ENCODE data around the gene TAF13. TPM values are rescaled to one million over a fixed set of nuclear protein-coding genes. Genes with fewer than 3 reads are reported as not detected.
"Not testable (repeated sequence)": the region's sequence is repeated elsewhere in the genome, so short reads cannot be mapped to it uniquely, and the experiment has no call there.

TAF13 gene
- total RNA-seq, 2 experiments from 2014 or later = 18.5 to 19.0 TPM

DNA sequence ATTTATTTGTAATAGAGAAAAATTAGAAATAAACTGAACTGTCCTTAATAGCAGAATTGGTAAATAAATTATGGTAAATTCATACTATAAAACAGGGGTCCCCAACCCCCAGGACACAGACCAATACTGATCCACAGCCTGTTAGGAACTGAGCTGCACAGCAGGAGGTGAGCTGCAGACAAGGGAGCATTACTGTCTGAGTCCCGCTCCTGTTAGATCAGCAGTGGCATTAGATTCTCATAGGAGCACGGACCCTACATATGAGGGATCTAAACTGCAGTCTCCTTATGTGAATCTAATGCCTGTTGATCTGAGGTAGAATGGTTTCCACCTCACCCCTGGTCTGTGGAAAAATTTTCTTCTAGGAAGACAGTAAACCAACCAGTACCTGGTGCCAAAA is 41.4 kb downstream of the TAF13 start:
- ATAC-seq (no peak), DNase-seq (no peak)
- POLR2A ChIA-PET = no interaction called here
- TF ChIP-seq, protein P1, sequence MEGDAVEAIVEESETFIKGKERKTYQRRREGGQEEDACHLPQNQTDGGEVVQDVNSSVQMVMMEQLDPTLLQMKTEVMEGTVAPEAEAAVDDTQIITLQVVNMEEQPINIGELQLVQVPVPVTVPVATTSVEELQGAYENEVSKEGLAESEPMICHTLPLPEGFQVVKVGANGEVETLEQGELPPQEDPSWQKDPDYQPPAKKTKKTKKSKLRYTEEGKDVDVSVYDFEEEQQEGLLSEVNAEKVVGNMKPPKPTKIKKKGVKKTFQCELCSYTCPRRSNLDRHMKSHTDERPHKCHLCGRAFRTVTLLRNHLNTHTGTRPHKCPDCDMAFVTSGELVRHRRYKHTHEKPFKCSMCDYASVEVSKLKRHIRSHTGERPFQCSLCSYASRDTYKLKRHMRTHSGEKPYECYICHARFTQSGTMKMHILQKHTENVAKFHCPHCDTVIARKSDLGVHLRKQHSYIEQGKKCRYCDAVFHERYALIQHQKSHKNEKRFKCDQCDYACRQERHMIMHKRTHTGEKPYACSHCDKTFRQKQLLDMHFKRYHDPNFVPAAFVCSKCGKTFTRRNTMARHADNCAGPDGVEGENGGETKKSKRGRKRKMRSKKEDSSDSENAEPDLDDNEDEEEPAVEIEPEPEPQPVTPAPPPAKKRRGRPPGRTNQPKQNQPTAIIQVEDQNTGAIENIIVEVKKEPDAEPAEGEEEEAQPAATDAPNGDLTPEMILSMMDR (IDR thresholded peaks at IDR 0.05) = no peak
- Mint-ChIP-seq H3K36me3 (ENCODE audit: low read depth) (no peaks in the 10 kb centered on the region), H3K27ac (no peak overlapping the region), H3K4me1 (ENCODE audit: low read depth) (no peaks in the 10 kb centered on the region), H3K4me3 (no peak overlapping the region), H3K9me3 (no peaks in the 10 kb centered on the region), H3K27me3 (no peaks in the 10 kb centered on the region)
- CTCF ChIA-PET = no interaction called here
- intact Hi-C loops (cut with micrococcal nuclease) = no loop called here

DNA sequence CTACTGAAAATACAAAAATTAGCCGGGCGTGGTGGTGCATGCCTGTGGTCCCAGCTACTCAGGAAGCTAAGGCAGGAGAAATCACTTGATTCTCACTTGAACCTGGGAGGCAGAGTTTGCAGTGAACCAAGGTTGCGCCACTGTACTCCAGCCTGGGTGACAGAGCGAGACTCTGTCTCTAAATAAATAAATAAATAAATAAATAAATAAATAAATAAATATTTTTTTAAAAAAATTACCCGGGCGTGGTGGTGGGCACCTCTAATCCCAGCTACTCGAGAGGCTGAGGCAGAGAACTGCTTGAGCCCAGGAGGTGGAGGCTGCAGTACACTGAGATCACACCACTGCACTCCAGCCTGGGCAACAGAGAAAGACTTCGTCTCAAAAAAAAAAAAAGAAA is 46.3 kb downstream of the TAF13 start:
- CTCF ChIA-PET = interaction anchor here (0.9 to 2.3 kb wide), 3 partner anchors 35 to 201 kb away, joined by 3 to 10 read pairs (median 4); no protein-coding TSS in a partner anchor
- intact Hi-C loops (cut with micrococcal nuclease); DNase-seq; H3K36me3 Mint-ChIP-seq (ENCODE audit: low read depth); H3K27ac Mint-ChIP-seq; H3K4me1 Mint-ChIP-seq (ENCODE audit: low read depth); H3K9me3 Mint-ChIP-seq; H3K27me3 Mint-ChIP-seq; ATAC-seq; H3K4me3 Mint-ChIP-seq; POLR2A ChIA-PET: not testable (repeated sequence)

DNA sequence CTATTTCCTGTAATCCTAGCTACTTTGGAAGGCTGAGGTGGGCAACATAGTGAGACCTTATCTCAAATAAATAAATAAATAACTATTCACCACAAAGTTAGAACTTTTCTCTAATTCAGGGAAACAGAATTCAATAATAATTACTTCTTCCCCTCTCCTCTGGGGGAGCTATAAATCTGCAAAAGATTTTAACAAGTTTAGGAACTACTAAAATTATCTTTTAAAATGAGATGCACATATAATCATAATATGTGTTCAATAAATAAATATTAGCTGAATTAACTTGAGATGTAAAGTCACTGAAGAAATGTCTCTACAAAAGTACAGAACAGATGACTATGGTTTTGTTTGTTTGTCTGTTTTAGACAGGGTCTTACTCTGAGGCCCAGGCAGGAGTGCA is 48.0 kb downstream of the TAF13 start:
- ATAC-seq = no peak
- DNase-seq = no peak
- TF ChIP-seq, protein P1 (IDR thresholded peaks at IDR 0.05) = no peak
- Mint-ChIP-seq H3K4me1 (ENCODE audit: low read depth) (peaks cover 2% of the 10 kb centered on the region), H3K9me3 (no peaks in the 10 kb centered on the region), H3K4me3 (no peak overlapping the region), H3K36me3 (ENCODE audit: low read depth) (no peaks in the 10 kb centered on the region), H3K27ac (no peak overlapping the region), H3K27me3 (no peaks in the 10 kb centered on the region)
- intact Hi-C loops (cut with micrococcal nuclease) = no loop called here
- CTCF ChIA-PET = interaction anchor here (0.6 to 2.3 kb wide), 11 partner anchors 9 to 351 kb away, joined by 3 to 12 read pairs (median 4); a partner anchor contains a TSS
- POLR2A ChIA-PET = interaction anchor here (0.9 kb wide), 1 partner anchor 10 kb away, joined by 3 read pairs; no protein-coding TSS in a partner anchor

DNA sequence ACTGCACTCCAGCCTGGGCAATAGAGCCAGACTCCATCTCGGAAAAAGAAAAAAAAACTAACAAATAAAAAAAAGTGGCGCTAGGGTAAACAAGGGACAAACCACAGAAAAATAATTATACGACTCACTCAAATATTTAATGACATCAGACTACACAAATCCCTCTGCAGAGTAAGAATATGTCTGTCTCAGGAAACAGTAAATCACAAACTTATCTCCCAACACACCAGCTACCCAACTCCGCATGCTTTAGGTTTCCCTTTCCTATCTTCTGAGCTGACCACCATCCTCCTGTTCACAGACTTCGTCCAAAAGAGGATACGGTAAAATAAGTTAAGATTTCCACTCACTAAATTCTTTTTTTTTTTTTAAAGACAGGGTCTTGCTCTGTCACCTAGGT is 50.1 kb downstream of the TAF13 start:
- H3K4me1 Mint-ChIP-seq (ENCODE audit: low read depth) = peaks cover 2% of the 10 kb centered on the region
- no peak for DNase-seq
- no peaks in the 10 kb centered on the region for H3K9me3 Mint-ChIP-seq
- no peaks in the 10 kb centered on the region for H3K36me3 Mint-ChIP-seq (ENCODE audit: low read depth)
- H3K4me3 Mint-ChIP-seq = no peak overlapping the region
- intact Hi-C loops (cut with micrococcal nuclease) = no loop called here
- ChIA-PET POLR2A (no interaction called here), CTCF (no interaction called here)
- H3K27ac Mint-ChIP-seq = no peak overlapping the region
- TF ChIP-seq, protein P1 (IDR thresholded peaks at IDR 0.05) = no peak
- H3K27me3 Mint-ChIP-seq = no peaks in the 10 kb centered on the region
- no peak for ATAC-seq

DNA sequence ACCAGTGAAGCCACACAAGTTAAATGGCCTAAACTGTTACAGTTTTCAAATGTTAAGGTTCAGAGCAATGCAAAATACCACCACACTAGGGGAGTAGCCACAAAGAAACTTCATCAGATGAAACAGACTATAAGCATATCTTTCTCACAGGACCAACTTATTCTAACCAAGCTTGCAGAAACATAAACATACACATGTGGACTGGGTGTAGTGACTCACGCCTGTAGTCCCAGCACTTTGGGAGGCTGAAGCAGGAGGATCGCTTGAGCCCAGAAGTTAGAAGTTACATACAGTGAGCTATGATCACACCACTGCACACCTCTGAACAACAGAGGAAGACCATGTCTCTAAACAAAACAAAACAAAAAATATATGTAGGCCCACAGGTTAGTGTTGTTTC is 51.2 kb downstream of the TAF13 start:
- ChIA-PET CTCF (interaction anchor here (0.6 kb wide), 1 partner anchor 79 kb away, joined by 3 read pairs; no protein-coding TSS in a partner anchor), POLR2A (interaction anchor here (0.7 kb wide), 1 partner anchor 21 kb away, joined by 3 read pairs; no protein-coding TSS in a partner anchor)
- Mint-ChIP-seq H3K4me1 (ENCODE audit: low read depth) (peaks cover 2% of the 10 kb centered on the region), H3K4me3 (no peak overlapping the region), H3K36me3 (ENCODE audit: low read depth) (no peaks in the 10 kb centered on the region), H3K27ac (no peak overlapping the region), H3K27me3 (no peaks in the 10 kb centered on the region), H3K9me3 (no peaks in the 10 kb centered on the region)
- DNase-seq = no peak
- ATAC-seq = no peak
- TF ChIP-seq, protein P1 (IDR thresholded peaks at IDR 0.05) = no peak
- intact Hi-C loops (cut with micrococcal nuclease) = no loop called here
